HL-60 (cell line): ENCODE results near the gene SOST.

Experiments used
- DNase-seq, 2 experiments: peaks; one replicate each; pipeline ENCODE4 v3.0.0-alpha.2; 2010 to 2020; ENCODE audit warnings: low read depth in 1 of 2, low spot score in 1 of 2
- H3K27ac ChIP-seq: fragments of 250-450 bp; sonication (Bioruptor Pico); replicated peaks from 2 replicates; pipeline ENCODE4 v1.5.1; 2020; ENCODE audit warnings: mild to moderate bottlenecking, moderate library complexity
- H3K27me3 ChIP-seq: fragments of 250-450 bp; sonication (Bioruptor Pico); 2 replicates; pipeline ENCODE4 v1.5.1; 2021; ENCODE audit warnings: mild to moderate bottlenecking, moderate library complexity; ENCODE audit not compliant: insufficient read depth, poor library complexity, severe bottlenecking
- H3K4me3 ChIP-seq: replicated peaks from 2 replicates; pipeline ENCODE4 v1.5.1; 2011; ENCODE audit warnings: mild to moderate bottlenecking, control low read depth, low read length; ENCODE audit not compliant: insufficient read depth
- GABPA ChIP-seq: IDR thresholded peaks from 2 replicates; pipeline ENCODE4 v1.6.1; 2012; ENCODE audit warnings: low read depth
- POLR2AphosphoS5 ChIP-seq: IDR thresholded peaks from 2 replicates; pipeline ENCODE4 v1.6.1; 2012; ENCODE audit warnings: low read depth
- SPI1 ChIP-seq: IDR thresholded peaks from 2 replicates; pipeline ENCODE4 v1.6.1; 2012; ENCODE audit warnings: low read depth, mild to moderate bottlenecking, borderline replicate concordance
- TF ChIP-seq, protein P1 (sequence below): IDR thresholded peaks from one replicate; pipeline ENCODE4 v1.5.1; 2011; ENCODE audit warnings: low read length, control low read depth, inconsistent platforms; ENCODE audit not compliant: insufficient read depth
- TF ChIP-seq, protein P2 (sequence below): IDR thresholded peaks from 2 replicates; pipeline ENCODE4 v1.6.1; 2012; ENCODE audit warnings: low read depth; ENCODE audit not compliant: insufficient replicate concordance

Gene SOST

DNA sequence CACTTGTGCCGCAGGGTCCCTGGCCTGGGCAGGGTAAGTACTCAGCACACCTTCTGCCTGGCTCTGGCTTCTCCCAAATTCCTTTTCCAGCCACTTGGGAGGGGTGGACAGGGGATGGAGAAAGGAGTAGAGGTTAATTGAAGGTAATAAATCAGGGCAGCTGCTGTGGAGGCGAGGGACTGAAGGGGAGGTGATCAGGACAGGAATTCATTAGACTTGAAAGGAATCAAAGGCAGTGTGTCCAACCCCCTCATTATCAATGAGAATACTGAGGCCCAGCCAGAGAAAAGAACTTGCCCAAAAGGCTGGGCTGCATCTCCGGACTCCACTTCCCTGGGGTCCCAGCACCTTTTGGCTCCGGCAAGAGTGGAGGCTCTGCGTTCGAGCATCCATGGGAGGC lies 2.4 kb downstream of the SOST start:
- H3K27me3 ChIP-seq: peaks cover 43% of the 10 kb centered on the region
- H3K4me3 ChIP-seq: no peak overlapping the region
- no peak overlapping the region for H3K27ac ChIP-seq
- no peak for DNase-seq
- TF ChIP-seq GABPA (no peak), POLR2AphosphoS5 (no peak), SPI1 (no peak)
- TF ChIP-seq, protein P1, sequence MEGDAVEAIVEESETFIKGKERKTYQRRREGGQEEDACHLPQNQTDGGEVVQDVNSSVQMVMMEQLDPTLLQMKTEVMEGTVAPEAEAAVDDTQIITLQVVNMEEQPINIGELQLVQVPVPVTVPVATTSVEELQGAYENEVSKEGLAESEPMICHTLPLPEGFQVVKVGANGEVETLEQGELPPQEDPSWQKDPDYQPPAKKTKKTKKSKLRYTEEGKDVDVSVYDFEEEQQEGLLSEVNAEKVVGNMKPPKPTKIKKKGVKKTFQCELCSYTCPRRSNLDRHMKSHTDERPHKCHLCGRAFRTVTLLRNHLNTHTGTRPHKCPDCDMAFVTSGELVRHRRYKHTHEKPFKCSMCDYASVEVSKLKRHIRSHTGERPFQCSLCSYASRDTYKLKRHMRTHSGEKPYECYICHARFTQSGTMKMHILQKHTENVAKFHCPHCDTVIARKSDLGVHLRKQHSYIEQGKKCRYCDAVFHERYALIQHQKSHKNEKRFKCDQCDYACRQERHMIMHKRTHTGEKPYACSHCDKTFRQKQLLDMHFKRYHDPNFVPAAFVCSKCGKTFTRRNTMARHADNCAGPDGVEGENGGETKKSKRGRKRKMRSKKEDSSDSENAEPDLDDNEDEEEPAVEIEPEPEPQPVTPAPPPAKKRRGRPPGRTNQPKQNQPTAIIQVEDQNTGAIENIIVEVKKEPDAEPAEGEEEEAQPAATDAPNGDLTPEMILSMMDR: no peak
- TF ChIP-seq, protein P2, sequence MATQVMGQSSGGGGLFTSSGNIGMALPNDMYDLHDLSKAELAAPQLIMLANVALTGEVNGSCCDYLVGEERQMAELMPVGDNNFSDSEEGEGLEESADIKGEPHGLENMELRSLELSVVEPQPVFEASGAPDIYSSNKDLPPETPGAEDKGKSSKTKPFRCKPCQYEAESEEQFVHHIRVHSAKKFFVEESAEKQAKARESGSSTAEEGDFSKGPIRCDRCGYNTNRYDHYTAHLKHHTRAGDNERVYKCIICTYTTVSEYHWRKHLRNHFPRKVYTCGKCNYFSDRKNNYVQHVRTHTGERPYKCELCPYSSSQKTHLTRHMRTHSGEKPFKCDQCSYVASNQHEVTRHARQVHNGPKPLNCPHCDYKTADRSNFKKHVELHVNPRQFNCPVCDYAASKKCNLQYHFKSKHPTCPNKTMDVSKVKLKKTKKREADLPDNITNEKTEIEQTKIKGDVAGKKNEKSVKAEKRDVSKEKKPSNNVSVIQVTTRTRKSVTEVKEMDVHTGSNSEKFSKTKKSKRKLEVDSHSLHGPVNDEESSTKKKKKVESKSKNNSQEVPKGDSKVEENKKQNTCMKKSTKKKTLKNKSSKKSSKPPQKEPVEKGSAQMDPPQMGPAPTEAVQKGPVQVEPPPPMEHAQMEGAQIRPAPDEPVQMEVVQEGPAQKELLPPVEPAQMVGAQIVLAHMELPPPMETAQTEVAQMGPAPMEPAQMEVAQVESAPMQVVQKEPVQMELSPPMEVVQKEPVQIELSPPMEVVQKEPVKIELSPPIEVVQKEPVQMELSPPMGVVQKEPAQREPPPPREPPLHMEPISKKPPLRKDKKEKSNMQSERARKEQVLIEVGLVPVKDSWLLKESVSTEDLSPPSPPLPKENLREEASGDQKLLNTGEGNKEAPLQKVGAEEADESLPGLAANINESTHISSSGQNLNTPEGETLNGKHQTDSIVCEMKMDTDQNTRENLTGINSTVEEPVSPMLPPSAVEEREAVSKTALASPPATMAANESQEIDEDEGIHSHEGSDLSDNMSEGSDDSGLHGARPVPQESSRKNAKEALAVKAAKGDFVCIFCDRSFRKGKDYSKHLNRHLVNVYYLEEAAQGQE: no peak

DNA sequence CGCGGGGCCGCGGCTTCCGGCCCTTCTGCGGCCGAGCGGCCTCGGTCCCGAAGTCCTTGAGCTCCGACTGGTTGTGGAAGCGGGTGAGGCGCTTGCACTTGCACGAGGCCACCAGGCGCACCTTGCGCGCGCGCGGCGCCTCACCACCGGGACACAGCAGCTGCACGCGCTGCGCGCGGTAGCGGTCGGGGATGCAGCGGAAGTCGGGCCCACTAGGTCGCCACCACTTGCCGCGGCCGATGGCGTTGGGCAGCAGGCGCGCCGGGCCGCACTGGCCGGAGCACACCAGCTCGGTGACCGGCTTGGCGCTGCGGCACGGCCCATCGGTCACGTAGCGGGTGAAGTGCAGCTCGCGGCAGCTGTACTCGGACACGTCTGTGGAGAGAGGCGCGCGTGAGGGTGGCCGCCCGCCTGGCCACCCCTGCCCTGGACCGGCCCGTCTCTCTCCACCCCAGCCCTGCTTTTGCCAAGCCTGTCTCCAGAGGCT lies 3.2 kb downstream of the SOST start:
- TF ChIP-seq, protein P2: no peak
- TF ChIP-seq, protein P1: no peak
- TF ChIP-seq SPI1: no peak
- no peak for TF ChIP-seq POLR2AphosphoS5
- no peak for TF ChIP-seq GABPA
- Histone ChIP-seq H3K27me3 (peaks cover 43% of the 10 kb centered on the region), H3K4me3 (no peak overlapping the region), H3K27ac (no peak overlapping the region)
- no peak for DNase-seq

DNA sequence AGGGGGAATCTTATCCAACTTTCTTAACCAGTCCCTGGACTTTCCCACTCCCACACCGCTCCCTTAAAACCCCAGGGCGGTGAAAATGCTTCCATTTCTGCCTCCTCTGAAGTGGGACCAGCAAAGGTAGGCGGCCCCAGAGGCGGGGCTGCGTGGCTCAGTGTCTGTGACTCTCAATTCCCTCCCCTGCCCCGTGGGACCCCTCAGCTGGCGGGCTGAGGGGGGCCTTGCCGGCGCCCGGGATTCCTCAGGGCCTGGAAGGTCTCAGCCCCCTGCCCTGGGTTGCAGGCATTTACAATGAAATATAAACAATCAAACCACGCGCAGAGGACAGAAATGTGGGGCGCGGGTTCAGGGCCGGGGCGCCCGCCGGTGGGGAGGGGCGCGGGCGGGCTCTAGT lies 3.6 kb downstream of the SOST start:
- no peak for DNase-seq
- H3K27ac ChIP-seq: no peak overlapping the region
- H3K27me3 ChIP-seq: peaks cover 43% of the 10 kb centered on the region
- no peak for TF ChIP-seq SPI1
- TF ChIP-seq, protein P1: no peak
- TF ChIP-seq POLR2AphosphoS5: no peak
- TF ChIP-seq GABPA: no peak
- TF ChIP-seq, protein P2: no peak
- no peak overlapping the region for H3K4me3 ChIP-seq
